ENCODE results near the gene ADPRHL1.

ADPRHL1 gene

DNA sequence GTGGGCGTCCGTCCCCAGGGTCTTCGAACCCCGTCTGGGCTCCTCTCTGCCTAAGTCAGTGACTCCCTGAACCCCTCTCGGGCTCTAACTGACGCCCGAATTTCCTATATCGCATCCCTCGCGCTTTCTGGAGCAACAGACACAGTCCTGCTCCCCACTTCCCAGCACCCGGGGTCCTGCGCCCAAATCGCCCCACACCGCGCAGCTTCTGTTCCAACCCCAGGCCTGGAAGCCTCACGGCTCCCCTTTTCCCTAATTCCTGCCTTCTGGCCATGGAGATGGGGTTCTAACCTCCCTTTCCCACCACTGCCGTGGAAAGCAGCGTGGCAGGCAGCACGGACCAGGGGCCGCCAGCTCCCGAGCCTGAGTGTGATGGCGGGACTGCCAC, 87.7 kb downstream of the ADPRHL1 start:
- H3K27me3 ChIP-seq (ENCODE audit: control insufficient read depth, insufficient read depth, low read length) = no peaks in the 10 kb centered on the region
- H3K9me3 ChIP-seq (ENCODE audit: control insufficient read depth, low read length) = no peaks in the 10 kb centered on the region
- peaks cover 7% of the 10 kb centered on the region for H3K4me1 ChIP-seq (ENCODE audit: control insufficient read depth, insufficient read depth, low read length)
- H3K36me3 ChIP-seq (ENCODE audit: control insufficient read depth, insufficient read depth, low read length) = no peaks in the 10 kb centered on the region
- H3K9ac ChIP-seq (ENCODE audit: low read length) = no peak overlapping the region
- H3K4me3 ChIP-seq (ENCODE audit: low read length) = no peak overlapping the region

DNA sequence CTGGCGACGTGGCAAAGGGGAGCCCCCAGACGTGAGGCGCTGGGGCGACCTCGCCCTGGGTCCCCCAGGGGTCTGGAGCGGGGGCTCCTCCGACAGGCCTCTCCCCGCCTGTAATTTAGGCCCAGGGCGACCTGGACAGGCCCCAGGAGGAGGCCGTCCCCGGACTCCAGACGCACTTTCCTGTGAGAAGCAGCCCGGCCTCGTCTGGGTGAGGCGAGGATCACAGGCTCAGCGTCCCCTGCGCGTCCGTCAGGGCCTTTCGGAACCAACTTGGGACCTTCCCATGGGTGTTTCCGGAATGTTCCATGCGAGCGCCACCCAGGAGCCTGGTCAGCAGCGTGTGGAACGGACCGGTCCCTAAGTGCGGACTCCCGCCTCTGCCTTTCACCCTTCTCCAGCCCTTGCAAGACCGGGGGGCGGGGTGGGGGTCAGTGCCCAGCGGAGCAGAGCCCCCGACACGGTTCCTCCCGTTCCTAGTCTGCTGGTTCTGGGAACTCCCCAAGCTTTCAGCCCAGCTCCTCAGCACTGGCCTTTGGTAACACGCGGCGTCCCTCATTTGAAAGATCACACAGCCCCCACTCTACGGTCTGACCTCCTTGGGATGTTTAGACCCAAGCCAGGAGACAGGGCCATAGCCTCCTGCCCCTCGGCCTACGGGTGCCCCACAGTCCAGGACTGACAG, 88.2 kb downstream of the ADPRHL1 start:
- peaks cover 12% of the 10 kb centered on the region for H3K4me1 ChIP-seq (ENCODE audit: control insufficient read depth, insufficient read depth, low read length)
- H3K27me3 ChIP-seq (ENCODE audit: control insufficient read depth, insufficient read depth, low read length) = no peaks in the 10 kb centered on the region
- peak overlapping the region; percentile 22 for H3K9ac ChIP-seq (ENCODE audit: low read length)
- H3K36me3 ChIP-seq (ENCODE audit: control insufficient read depth, insufficient read depth, low read length) = no peaks in the 10 kb centered on the region
- no peaks in the 10 kb centered on the region for H3K9me3 ChIP-seq (ENCODE audit: control insufficient read depth, low read length)
- H3K4me3 ChIP-seq (ENCODE audit: low read length) = no peak overlapping the region

DNA sequence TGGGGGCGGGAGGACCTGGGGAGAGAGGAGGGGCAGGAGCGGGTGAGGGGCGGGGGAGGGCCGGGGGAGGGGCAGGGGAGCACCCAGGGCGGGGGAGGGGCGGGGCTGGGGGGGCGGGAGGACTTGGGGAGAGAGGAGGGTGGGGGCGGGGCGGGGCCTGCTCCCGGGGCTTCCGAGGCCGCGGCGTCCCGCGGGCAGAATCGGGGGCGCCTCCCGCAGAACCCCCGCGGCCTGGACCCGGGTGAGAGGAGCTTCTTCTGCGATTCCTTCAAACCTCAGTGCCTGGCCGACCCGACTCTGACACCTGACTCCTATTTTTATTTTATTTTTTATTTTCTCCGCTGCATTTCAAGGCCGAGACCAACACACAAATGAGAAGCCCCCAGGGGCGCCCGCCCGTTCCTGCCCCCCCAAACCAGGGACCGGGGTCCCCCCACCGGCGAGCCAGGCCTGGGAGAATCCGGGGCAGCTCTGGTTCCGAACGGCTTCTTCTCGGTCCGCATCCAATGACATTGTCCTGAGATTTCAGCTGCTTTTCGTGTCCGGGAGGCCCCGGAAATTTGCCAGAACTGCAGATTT, 88.9 kb downstream of the ADPRHL1 start:
- peaks cover 17% of the 10 kb centered on the region for H3K4me1 ChIP-seq (ENCODE audit: control insufficient read depth, insufficient read depth, low read length)
- H3K4me3 ChIP-seq (ENCODE audit: low read length) = no peak overlapping the region
- no peaks in the 10 kb centered on the region for H3K36me3 ChIP-seq (ENCODE audit: control insufficient read depth, insufficient read depth, low read length)

DNA sequence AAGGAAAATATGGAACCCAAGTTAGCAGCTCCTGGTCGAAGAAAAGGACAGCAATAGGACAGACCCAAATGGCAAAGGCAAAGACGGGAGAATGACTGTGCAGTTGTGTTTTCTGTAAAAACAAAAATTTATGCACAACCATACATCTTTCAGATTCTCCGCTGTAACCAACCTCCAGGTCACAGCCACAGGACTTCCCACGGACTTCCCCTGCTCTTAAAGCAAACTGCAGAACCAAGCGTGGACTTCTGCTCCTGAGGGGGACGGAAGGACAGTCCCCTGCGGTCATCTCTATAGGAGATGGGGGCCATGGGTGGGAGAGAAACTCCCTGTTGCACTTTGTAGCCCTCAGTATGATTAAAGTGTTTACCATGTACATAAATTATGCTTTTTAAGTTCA, 91.9 kb downstream of the ADPRHL1 start:
- H3K9me3 ChIP-seq (ENCODE audit: control insufficient read depth, low read length) = no peaks in the 10 kb centered on the region

More for the DNA sequence above, 88.9 kb downstream of the ADPRHL1 start:
- Histone ChIP-seq H3K9ac (ENCODE audit: low read length) (peak overlapping the region; percentile 22), H3K27me3 (ENCODE audit: control insufficient read depth, insufficient read depth, low read length) (no peaks in the 10 kb centered on the region), H3K9me3 (ENCODE audit: control insufficient read depth, low read length) (no peaks in the 10 kb centered on the region)

DNA sequence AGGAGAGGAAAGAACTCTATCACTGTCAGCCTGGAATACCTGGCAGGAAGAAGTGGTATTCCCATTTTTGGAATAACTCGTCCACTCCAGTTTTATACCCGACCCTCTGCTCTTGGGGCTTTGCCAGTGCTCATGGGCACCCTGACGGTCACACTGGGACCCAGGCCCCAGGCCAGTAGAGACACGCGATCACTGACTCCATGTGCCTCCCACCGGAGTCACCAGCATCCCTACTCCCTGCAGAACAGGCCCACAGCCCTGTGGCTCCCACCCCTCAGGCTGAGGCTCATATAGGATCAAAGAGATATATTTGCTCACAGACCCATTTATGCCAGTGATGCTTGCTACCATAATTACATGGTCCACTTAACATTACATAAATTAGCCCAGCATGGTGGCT, 92.8 kb downstream of the ADPRHL1 start:
- no peak overlapping the region for H3K4me3 ChIP-seq (ENCODE audit: low read length)
- no peaks in the 10 kb centered on the region for H3K9me3 ChIP-seq (ENCODE audit: control insufficient read depth, low read length)
- H3K9ac ChIP-seq (ENCODE audit: low read length) = no peak overlapping the region
- H3K4me1 ChIP-seq (ENCODE audit: control insufficient read depth, insufficient read depth, low read length) = peaks cover 29% of the 10 kb centered on the region
- no peaks in the 10 kb centered on the region for H3K27me3 ChIP-seq (ENCODE audit: control insufficient read depth, insufficient read depth, low read length)
- H3K36me3 ChIP-seq (ENCODE audit: control insufficient read depth, insufficient read depth, low read length) = no peaks in the 10 kb centered on the region

More for the DNA sequence above, 91.9 kb downstream of the ADPRHL1 start:
- H3K9ac ChIP-seq (ENCODE audit: low read length) = no peak overlapping the region
- peaks cover 29% of the 10 kb centered on the region for H3K4me1 ChIP-seq (ENCODE audit: control insufficient read depth, insufficient read depth, low read length)
- no peaks in the 10 kb centered on the region for H3K27me3 ChIP-seq (ENCODE audit: control insufficient read depth, insufficient read depth, low read length)
- H3K36me3 ChIP-seq (ENCODE audit: control insufficient read depth, insufficient read depth, low read length) = no peaks in the 10 kb centered on the region
- H3K4me3 ChIP-seq (ENCODE audit: low read length) = no peak overlapping the region

DNA sequence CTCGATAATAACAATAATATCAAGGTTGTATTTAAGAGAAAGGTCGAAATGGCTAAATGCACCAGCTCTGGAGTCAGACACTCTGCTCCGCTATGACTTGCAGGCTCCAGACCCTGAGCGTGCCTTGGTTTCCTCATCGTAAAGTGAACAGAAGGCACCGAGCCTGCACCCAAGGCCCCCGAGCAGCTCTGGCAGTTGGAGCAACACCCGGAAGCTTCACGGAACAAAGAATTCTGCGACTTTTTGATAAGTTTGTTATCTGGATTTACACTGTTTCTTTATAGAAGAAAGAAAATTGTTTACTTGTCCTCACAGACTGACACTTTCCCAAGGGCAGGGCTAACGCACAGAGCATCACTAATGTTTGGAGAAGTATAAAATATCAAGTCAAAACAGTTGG, 93.7 kb downstream of the ADPRHL1 start:
- no peaks in the 10 kb centered on the region for H3K9me3 ChIP-seq (ENCODE audit: control insufficient read depth, low read length)
- H3K9ac ChIP-seq (ENCODE audit: low read length) = no peak overlapping the region
- H3K4me1 ChIP-seq (ENCODE audit: control insufficient read depth, insufficient read depth, low read length) = peaks cover 29% of the 10 kb centered on the region
- H3K36me3 ChIP-seq (ENCODE audit: control insufficient read depth, insufficient read depth, low read length) = no peaks in the 10 kb centered on the region
- no peaks in the 10 kb centered on the region for H3K27me3 ChIP-seq (ENCODE audit: control insufficient read depth, insufficient read depth, low read length)
- no peak overlapping the region for H3K4me3 ChIP-seq (ENCODE audit: low read length)

DNA sequence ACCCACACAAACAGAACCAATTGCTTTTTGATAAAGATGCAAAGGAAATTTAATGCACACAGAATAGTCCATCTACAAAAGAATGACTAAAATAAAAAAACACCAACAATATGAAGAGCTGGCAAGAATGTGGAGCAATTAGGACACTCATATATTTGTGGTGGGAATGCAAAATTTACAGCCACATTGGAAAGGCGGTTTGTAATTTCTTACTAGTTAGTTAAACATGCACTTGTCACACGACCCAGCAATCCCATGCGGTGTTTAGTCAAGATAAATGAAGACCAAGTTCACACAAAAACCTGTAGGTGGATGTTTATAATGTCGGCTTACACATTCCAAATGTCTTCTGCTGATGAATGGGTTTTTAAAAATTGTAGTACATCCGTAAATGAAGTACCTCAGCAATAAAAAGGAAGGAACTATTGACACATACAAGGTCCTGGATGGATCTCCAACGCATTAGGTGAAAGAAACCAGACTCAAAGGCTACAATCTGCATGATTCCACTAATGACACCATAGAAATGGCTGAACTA, 94.6 kb downstream of the ADPRHL1 start:
- Histone ChIP-seq H3K9ac (ENCODE audit: low read length) (no peak overlapping the region), H3K9me3 (ENCODE audit: control insufficient read depth, low read length) (no peaks in the 10 kb centered on the region), H3K27me3 (ENCODE audit: control insufficient read depth, insufficient read depth, low read length) (no peaks in the 10 kb centered on the region), H3K4me3 (ENCODE audit: low read length) (no peak overlapping the region), H3K36me3 (ENCODE audit: control insufficient read depth, insufficient read depth, low read length) (no peaks in the 10 kb centered on the region), H3K4me1 (ENCODE audit: control insufficient read depth, insufficient read depth, low read length) (peaks cover 29% of the 10 kb centered on the region)

DNA sequence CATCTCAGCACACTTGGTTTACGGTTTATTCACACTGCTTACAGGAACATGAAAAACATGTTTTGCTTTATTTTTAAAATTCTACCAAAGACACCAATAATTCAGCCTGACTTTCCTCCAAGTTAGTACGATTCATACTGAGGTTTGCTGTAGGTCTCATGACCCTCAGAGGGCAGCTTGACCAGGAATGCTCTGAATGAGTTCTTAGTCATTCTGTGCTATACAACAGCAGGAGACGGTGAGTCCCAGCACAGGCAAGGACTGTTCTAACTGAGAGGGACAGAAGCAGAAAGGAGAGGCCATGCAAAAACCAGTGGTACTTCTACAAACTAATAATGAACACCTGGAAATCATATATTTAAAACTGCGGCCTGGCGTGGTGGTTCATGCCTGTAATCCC, 95.8 kb downstream of the ADPRHL1 start:
- no peaks in the 10 kb centered on the region for H3K9me3 ChIP-seq (ENCODE audit: control insufficient read depth, low read length)

DNA sequence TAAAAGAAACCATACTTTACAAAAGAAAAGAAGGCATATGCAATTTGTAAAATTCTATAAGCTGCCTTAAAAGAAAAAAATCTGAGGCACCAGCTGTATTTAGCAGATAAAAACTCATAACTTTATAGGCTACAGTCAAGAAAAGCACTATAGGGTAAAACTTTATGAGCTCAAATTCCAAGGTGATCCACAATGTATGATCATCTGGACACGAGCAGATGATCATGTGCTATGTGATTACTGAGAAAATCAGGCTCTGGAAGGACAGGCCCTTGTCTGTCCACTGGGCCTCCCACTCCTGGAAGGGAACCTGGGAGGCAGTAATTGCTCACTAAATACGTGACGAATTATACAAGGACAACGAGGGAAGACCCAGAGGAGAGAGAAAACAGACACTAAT, 96.7 kb downstream of the ADPRHL1 start:
- Histone ChIP-seq H3K36me3 (ENCODE audit: control insufficient read depth, insufficient read depth, low read length) (no peaks in the 10 kb centered on the region), H3K4me3 (ENCODE audit: low read length) (no peak overlapping the region), H3K4me1 (ENCODE audit: control insufficient read depth, insufficient read depth, low read length) (peaks cover 25% of the 10 kb centered on the region), H3K9me3 (ENCODE audit: control insufficient read depth, low read length) (no peaks in the 10 kb centered on the region), H3K27me3 (ENCODE audit: control insufficient read depth, insufficient read depth, low read length) (no peaks in the 10 kb centered on the region), H3K9ac (ENCODE audit: low read length) (no peak overlapping the region)

More for the DNA sequence above, 95.8 kb downstream of the ADPRHL1 start:
- H3K4me3 ChIP-seq (ENCODE audit: low read length) = no peak overlapping the region
- no peak overlapping the region for H3K9ac ChIP-seq (ENCODE audit: low read length)
- H3K36me3 ChIP-seq (ENCODE audit: control insufficient read depth, insufficient read depth, low read length) = no peaks in the 10 kb centered on the region
- no peaks in the 10 kb centered on the region for H3K27me3 ChIP-seq (ENCODE audit: control insufficient read depth, insufficient read depth, low read length)
- H3K4me1 ChIP-seq (ENCODE audit: control insufficient read depth, insufficient read depth, low read length) = peaks cover 25% of the 10 kb centered on the region

DNA sequence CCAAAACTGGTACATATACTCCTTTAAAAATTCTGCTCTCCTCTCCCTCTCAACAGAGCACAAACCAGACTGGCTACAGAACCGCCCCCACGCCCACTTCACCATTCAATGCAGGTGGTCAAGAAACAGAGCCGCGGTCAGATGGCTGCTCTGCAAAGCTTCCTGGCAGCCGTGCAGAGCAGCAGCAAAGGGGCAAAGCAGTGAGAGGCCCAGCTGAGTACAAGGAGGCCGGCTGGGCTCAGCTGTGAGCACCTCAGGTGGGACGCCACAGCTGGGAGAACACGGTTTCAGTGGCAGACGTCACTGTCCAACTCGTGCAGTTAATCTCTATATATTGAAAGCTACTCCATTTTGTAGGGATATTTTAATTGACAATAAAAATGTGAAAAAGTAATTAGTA, 97.7 kb downstream of the ADPRHL1 start:
- H3K9ac ChIP-seq (ENCODE audit: low read length) = no peak overlapping the region
- no peaks in the 10 kb centered on the region for H3K27me3 ChIP-seq (ENCODE audit: control insufficient read depth, insufficient read depth, low read length)
- no peak overlapping the region for H3K4me3 ChIP-seq (ENCODE audit: low read length)
- H3K4me1 ChIP-seq (ENCODE audit: control insufficient read depth, insufficient read depth, low read length) = peaks cover 22% of the 10 kb centered on the region
- no peaks in the 10 kb centered on the region for H3K9me3 ChIP-seq (ENCODE audit: control insufficient read depth, low read length)
- no peaks in the 10 kb centered on the region for H3K36me3 ChIP-seq (ENCODE audit: control insufficient read depth, insufficient read depth, low read length)

DNA sequence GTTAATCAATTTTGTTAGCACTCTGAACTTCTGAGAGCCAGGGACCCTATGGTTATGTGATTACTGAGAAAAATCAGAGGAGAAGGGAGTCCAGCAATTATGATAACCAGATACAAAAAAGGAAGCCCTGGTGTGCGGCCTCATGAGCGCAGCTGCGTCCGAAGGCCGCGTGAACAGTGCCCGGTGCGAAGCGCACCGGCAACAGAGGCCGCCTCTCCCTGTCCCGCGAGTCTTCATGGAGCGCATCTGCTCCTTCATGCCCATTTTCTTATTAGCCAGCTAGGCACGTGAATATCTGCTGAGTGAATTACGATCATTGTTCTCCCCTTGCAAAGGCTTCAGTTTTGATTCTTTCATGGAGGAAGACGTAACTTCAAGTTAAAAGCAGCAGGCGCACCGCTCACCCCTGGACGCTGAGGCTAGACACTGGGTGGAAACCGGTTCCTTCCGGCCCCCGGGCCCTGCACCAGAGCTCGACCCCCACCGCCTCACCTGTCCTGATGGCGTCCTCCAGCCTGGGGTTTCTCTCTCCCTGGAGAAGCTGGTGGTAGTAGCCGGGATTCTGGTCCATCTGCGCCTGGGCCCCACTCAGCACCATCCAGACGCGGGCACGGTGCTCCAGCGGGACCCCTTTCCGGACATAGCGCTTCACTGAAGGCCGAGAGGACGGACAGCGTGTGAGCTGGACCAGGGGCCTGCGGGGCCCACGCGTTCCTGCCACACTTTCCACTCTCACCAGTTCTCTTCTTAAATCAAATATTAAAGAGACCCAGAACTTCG, 98.3 kb downstream of the ADPRHL1 start:
- Histone ChIP-seq H3K4me3 (ENCODE audit: low read length) (no peak overlapping the region), H3K36me3 (ENCODE audit: control insufficient read depth, insufficient read depth, low read length) (no peaks in the 10 kb centered on the region), H3K4me1 (ENCODE audit: control insufficient read depth, insufficient read depth, low read length) (peaks cover 16% of the 10 kb centered on the region), H3K9ac (ENCODE audit: low read length) (no peak overlapping the region), H3K27me3 (ENCODE audit: control insufficient read depth, insufficient read depth, low read length) (no peaks in the 10 kb centered on the region), H3K9me3 (ENCODE audit: control insufficient read depth, low read length) (no peaks in the 10 kb centered on the region)

DNA sequence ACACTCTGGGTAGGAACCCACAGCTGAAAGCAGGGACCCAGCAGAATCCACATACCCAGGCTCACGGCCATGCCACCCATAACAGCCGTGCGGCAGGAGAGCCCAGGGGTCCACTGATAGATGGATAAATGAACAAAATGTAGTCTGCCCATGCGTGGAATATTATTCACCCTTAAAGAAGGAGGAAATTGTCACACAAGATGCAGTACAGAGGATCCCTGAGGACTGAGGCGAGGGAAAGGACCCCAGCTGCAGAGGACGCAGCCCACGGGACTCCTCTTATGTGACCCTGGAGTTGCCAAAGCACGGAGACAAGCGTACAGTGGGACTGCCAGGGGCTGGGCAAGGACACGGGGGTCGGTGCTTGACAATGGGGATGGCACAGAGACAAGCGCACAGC, 100.0 kb downstream of the ADPRHL1 start:
- peaks cover under 1% of the 10 kb centered on the region for H3K4me1 ChIP-seq (ENCODE audit: control insufficient read depth, insufficient read depth, low read length)
- no peaks in the 10 kb centered on the region for H3K9me3 ChIP-seq (ENCODE audit: control insufficient read depth, low read length)
- no peak overlapping the region for H3K4me3 ChIP-seq (ENCODE audit: low read length)
- H3K9ac ChIP-seq (ENCODE audit: low read length) = no peak overlapping the region
- H3K27me3 ChIP-seq (ENCODE audit: control insufficient read depth, insufficient read depth, low read length) = no peaks in the 10 kb centered on the region
- no peaks in the 10 kb centered on the region for H3K36me3 ChIP-seq (ENCODE audit: control insufficient read depth, insufficient read depth, low read length)

Measured in mucosa of stomach (tissue), 1 donor.